GM18526 (cell line): ENCODE data around the gene APBA2.

Experiments
- POLR2A ChIP-seq: IDR thresholded peaks from 3 replicates; pipeline ENCODE4 v1.6.1; 2011; ENCODE audit not compliant: insufficient read length; ENCODE audit errors: extremely low read depth

Gene APBA2

GRCh38 chr15:29008846-29009245 lies 123.1 kb downstream of the APBA2 start:
- TF ChIP-seq POLR2A, result no peak

GRCh38 chr15:29012097-29012496 lies 126.3 kb downstream of the APBA2 start:
- TF ChIP-seq POLR2A, result no peak

- TF ChIP-seq POLR2A, result no peak
Observed at GRCh38 chr15:29014493-29014892, 128.7 kb downstream of the APBA2 start.

DNA sequence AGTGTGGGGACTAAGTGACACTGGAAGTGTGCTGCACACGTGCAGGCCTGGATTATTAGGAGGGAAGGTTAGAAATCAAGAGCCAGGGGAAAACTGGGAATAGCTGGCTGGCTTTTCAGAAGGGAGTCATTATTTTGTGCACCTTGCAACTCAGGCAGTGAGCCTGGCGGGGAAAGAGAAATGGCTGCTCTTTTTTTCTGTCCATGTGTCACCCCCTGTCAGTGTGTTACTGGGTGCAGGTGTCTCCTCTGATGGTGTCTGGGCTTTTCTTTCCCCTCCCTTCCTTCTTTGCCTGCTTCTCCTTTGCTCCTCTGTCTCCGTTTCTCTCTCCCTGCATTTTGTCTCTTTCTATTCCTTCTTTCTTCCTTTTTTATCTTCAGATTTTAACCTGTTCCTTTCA lies 130.7 kb downstream of the APBA2 start:
- TF ChIP-seq POLR2A, result no peak

GRCh38 chr15:29018120-29018805 lies 132.5 kb downstream of the APBA2 start:
- TF ChIP-seq POLR2A, result no peak

- TF ChIP-seq POLR2A, result no peak
Observed at GRCh38 chr15:29018995-29019976, 133.5 kb downstream of the APBA2 start.

DNA sequence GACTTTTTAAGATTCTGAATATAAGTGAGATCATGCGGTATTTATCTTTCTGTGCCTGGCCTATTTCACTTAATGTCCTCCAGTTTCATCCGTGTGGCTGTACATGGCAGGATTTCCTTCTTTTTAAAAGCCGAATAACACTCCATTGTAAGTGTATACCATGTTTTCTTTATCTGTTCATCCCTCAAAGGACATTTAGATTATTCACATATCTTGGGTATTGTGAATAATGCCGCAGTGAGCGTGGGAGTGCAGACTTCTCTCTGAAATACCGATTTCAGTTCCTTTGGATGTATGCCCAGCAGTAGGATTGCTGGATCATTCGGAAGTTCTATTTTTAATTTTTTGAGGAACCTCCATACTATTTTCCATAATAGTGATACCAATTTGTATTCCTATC lies 136.1 kb downstream of the APBA2 start:
- no peak for TF ChIP-seq POLR2A

DNA sequence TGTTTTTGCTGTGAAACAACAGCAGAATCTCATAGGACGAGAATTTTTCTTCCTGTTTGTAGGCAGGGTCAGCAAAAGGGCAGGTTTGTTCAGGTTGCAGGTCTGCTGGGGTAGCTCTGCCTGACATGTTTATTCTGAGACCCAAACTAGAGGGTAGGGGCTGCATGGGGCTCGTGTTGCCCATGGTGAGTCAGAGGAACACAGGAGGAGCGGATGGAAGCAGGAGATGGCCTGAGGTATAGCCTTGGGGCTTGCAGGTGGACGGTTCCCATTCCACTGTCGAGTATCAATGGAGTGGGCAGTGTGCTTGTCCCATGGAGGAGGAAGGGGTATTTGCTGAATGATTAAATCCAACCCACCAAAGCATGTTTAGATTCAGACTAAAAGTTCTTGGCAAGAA lies 138.9 kb downstream of the APBA2 start:
- TF ChIP-seq POLR2A, result no peak

GRCh38 chr15:29029651-29030195 lies 143.9 kb downstream of the APBA2 start:
- TF ChIP-seq POLR2A, result no peak

GRCh38 chr15:29031502-29032228 lies 145.9 kb downstream of the APBA2 start:
- no peak for TF ChIP-seq POLR2A

GRCh38 chr15:29032229-29032625 lies 146.5 kb downstream of the APBA2 start:
- TF ChIP-seq POLR2A, result no peak

DNA sequence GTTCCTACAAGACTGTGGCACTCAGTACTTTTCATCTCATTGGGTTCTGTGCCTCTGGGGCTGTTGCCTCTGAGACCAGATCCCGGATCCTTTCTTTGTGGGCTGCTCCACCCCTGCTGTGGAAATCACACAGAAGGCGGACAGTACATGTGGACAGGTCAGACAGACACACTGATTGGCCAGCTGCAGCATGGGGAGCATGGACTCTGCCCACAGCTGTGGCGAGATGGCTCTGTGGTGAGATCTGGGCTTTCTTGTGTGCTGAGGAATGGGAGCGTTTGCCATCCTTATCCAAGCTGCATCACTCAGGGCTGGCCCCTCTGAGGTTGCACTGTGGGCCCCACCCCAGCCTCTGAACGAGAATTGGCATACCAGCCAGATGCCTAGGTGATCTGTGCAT lies 147.0 kb downstream of the APBA2 start:
- TF ChIP-seq POLR2A, result no peak

- no peak for TF ChIP-seq POLR2A
Observed at GRCh38 chr15:29034151-29034550, 148.4 kb downstream of the APBA2 start.

GRCh38 chr15:29034593-29035335 lies 149.0 kb downstream of the APBA2 start:
- TF ChIP-seq POLR2A, result no peak

GRCh38 chr15:29035336-29036285 lies 149.8 kb downstream of the APBA2 start:
- no peak for TF ChIP-seq POLR2A
